Calu3 (cell line): ENCODE results near the gene TMEM131L. TPM values are rescaled to one million over a fixed set of nuclear protein-coding genes. Genes with fewer than 3 reads are reported as not detected.

Experiments used
- BruUV-seq: library from RNA; stranded (reverse); fragments of 400-500 nt; replicated peaks from 2 replicates; lab custom pipeline; 2021; lab: Mats Ljungman, UMichigan
- CTCF ChIA-PET: fragments of 300-600 bp; sonication (Branson Sonifier 250); formaldehyde crosslinking; loops from one replicate; lab custom pipeline; 2022; ENCODE audit warnings: antibody characterized with exemption; lab: Charles Lee
- DNase-seq: peaks from one replicate; pipeline ENCODE4 v3.0.0; 2022
- H3K27ac Mint-ChIP-seq: one replicate; pipeline ENCODE4 v1.8.0; 2022; ENCODE audit warnings: mixed read lengths; ENCODE audit not compliant: unreplicated experiment
- H3K27me3 Mint-ChIP-seq: one replicate; pipeline ENCODE4 v1.8.0; 2022; ENCODE audit warnings: mixed read lengths; ENCODE audit not compliant: unreplicated experiment
- H3K36me3 Mint-ChIP-seq: one replicate; pipeline ENCODE4 v1.8.0; 2022; ENCODE audit warnings: mild to moderate bottlenecking, moderate library complexity, mixed read lengths; ENCODE audit not compliant: insufficient read depth, unreplicated experiment
- H3K4me1 Mint-ChIP-seq: one replicate; pipeline ENCODE4 v1.8.0; 2022; ENCODE audit warnings: mild to moderate bottlenecking, low read depth, mixed read lengths; ENCODE audit not compliant: unreplicated experiment
- H3K4me3 Mint-ChIP-seq: one replicate; pipeline ENCODE4 v1.8.0; 2022; ENCODE audit warnings: mild to moderate bottlenecking, low read depth, moderate library complexity, mixed read lengths; ENCODE audit not compliant: unreplicated experiment
- H3K9me3 Mint-ChIP-seq: one replicate; pipeline ENCODE4 v1.8.0; 2022; ENCODE audit warnings: low read depth, mixed read lengths; ENCODE audit not compliant: unreplicated experiment
- CTCF ChIP-seq: fragments of 200-600 bp; IDR thresholded peaks from one replicate; pipeline ENCODE4 v1.8.0; 2022; ENCODE audit warnings: antibody characterized with exemption; ENCODE audit not compliant: unreplicated experiment
- intact Hi-C: fragments of 100-400 bp; cut with micrococcal nuclease; formaldehyde crosslinking; loops from one replicate; pipeline ENCODE4 v1.10.0; 2022; ENCODE audit not compliant: unreplicated experiment
- total RNA-seq: library from RNA; stranded (reverse); gene quantifications from 2 replicates; pipeline ENCODE4 v1.2.3, GENCODE V29; 2022

TMEM131L gene
- total RNA-seq, 1 experiment from 2014 or later = 9.4 TPM

- Mint-ChIP-seq H3K36me3 (no peaks in the 10 kb centered on the region), H3K9me3 (no peaks in the 10 kb centered on the region), H3K27me3 (no peaks in the 10 kb centered on the region), H3K4me3 (no peak overlapping the region), H3K27ac (no peak overlapping the region), H3K4me1 (peaks cover 9% of the 10 kb centered on the region)
- no peak for DNase-seq
- no TSS peak for BruUV-seq
- TF ChIP-seq CTCF = no peak
- CTCF ChIA-PET = interaction anchor here (1.2 kb wide), 1 partner anchor 140 kb away, joined by 13 read pairs; no protein-coding TSS in a partner anchor
- intact Hi-C loops = loop anchor here (1.0 kb wide), 1 partner anchor 141 kb away; no protein-coding TSS in a partner anchor
These were observed 32.4 kb upstream of the TMEM131L start for GRCh38 chr4:153433754-153434105.

DNA sequence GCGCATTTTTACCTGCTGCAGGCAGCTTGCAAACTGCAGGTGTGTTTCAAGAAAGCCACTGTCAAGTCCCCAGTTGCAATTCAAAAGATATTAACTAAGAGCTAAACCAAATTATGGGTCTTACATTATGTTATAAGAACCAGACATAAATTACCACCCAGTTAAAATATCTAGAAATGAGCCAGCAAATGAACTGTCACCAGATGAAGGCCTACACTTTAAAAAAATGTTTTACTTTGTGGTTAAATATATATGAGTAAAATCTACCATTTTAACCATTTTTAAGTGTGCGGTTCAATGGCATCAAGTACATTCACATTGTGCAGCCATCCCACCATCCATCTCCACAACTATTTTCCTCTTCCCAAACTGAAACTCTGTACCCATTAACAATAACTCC, 32.0 kb upstream of the TMEM131L start:
- BruUV-seq = no TSS peak
- no peaks in the 10 kb centered on the region for H3K9me3 Mint-ChIP-seq
- DNase-seq = no peak
- H3K4me3 Mint-ChIP-seq = no peak overlapping the region
- H3K27ac Mint-ChIP-seq = no peak overlapping the region
- CTCF ChIA-PET = no interaction called here
- TF ChIP-seq CTCF = no peak
- H3K4me1 Mint-ChIP-seq = peaks cover 9% of the 10 kb centered on the region
- no peaks in the 10 kb centered on the region for H3K36me3 Mint-ChIP-seq
- intact Hi-C loops = no loop called here
- no peaks in the 10 kb centered on the region for H3K27me3 Mint-ChIP-seq

DNA sequence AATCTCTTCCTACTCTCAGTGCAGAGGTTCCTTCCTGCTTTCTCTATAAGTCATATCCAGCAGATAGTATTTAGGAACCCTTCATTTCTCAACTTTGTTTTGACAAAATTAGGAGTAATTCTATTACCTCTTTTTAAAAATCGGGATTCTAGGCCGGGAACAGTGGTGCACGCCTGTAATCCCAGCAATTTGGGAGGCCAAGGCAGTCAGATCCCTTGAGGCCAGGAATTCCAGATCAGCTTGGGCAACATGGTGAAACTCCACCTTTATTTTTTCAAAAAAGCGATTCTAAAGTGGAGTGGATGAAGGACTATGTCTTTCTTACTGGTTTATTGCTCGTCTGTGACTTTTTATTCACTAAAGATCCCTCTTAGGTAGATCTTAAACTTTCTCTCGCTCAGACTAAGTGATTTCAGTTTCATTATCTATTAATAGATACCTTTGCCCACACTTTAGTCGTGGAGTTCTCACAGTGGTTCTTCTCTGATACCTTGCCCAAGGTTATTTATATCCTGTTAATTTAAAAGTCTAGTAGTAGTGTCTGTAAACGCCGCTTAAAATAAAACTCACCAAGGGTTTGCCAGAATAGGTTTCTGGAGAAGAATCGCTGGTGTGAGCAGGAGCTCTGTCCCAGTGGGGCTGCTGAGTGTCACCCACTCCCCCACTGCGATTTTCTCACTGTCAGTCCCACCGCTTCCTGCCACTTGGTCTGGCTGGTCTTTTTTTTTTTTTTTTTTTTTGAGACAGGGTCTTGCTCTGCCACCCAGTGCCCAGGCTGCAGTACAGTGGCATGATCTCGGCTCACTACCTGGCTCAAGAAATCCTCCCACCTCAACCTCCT, 27.0 kb upstream of the TMEM131L start:
- H3K27me3 Mint-ChIP-seq = no peaks in the 10 kb centered on the region
- CTCF ChIA-PET = interaction anchor here (0.7 kb wide), 1 partner anchor 15 kb away, joined by 6 read pairs; no protein-coding TSS in a partner anchor
- H3K4me3 Mint-ChIP-seq = no peak overlapping the region
- intact Hi-C loops = no loop called here
- DNase-seq = no peak
- no TSS peak for BruUV-seq
- H3K36me3 Mint-ChIP-seq = no peaks in the 10 kb centered on the region
- H3K4me1 Mint-ChIP-seq = no peaks in the 10 kb centered on the region
- H3K9me3 Mint-ChIP-seq = no peaks in the 10 kb centered on the region
- no peak for TF ChIP-seq CTCF
- no peak overlapping the region for H3K27ac Mint-ChIP-seq

DNA sequence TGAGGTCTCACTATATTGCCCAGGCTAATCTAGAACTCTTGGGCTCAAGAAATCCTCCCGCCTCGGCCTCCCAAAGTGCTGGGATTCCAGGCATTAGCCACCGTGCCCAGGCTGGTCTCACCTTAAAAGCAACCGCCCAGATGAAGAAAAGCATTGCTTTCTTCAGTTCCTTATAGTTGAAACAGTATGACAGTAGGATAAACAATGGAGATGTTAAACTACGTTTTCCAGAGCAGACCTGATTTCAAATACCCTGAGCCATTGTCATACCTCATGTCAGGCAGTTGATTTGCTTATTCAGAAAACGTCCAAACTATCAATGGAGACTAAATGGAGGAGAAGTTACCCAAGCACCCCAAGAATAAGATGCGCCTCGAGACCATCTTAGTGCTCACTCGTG, 26.3 kb upstream of the TMEM131L start:
- no peak for TF ChIP-seq CTCF
- Mint-ChIP-seq H3K9me3 (no peaks in the 10 kb centered on the region), H3K27me3 (no peaks in the 10 kb centered on the region), H3K4me3 (no peak overlapping the region), H3K4me1 (no peaks in the 10 kb centered on the region), H3K27ac (no peak overlapping the region), H3K36me3 (no peaks in the 10 kb centered on the region)
- intact Hi-C loops = no loop called here
- CTCF ChIA-PET = no interaction called here
- BruUV-seq = no TSS peak
- DNase-seq = no peak
